Measurements from ENCODE around the gene CDYL2.

DNA sequence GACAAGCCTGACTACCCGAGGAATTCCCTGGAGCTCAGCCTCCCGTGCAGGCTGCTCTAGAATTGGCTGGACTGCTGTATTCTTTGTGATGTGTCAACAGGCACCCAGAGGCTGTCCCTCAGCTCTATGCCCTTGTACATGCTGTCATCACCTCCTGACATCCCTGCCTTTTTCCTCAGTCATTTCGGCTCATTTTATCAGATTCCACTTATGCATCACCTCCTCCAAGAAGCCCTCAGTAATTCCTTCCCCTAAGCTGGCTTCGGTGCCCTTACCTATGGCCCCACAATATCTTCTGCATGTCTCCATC lies 137.2 kb downstream of the CDYL2 start:
- TF ChIP-seq EZH2 (IDR thresholded peaks at IDR 0.05; ENCODE audit: borderline replicate concordance, insufficient read depth, low read length, poor library complexity, severe bottlenecking) (no peak), EP300 (conservative IDR thresholded peaks at IDR 0.05; ENCODE audit: poor library complexity, severe bottlenecking) (no peak)
- TF ChIP-seq, protein P1, sequence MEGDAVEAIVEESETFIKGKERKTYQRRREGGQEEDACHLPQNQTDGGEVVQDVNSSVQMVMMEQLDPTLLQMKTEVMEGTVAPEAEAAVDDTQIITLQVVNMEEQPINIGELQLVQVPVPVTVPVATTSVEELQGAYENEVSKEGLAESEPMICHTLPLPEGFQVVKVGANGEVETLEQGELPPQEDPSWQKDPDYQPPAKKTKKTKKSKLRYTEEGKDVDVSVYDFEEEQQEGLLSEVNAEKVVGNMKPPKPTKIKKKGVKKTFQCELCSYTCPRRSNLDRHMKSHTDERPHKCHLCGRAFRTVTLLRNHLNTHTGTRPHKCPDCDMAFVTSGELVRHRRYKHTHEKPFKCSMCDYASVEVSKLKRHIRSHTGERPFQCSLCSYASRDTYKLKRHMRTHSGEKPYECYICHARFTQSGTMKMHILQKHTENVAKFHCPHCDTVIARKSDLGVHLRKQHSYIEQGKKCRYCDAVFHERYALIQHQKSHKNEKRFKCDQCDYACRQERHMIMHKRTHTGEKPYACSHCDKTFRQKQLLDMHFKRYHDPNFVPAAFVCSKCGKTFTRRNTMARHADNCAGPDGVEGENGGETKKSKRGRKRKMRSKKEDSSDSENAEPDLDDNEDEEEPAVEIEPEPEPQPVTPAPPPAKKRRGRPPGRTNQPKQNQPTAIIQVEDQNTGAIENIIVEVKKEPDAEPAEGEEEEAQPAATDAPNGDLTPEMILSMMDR (IDR thresholded peaks at IDR 0.05; ENCODE audit: poor library complexity, severe bottlenecking) = no peak
